GF-D8 (cell line): ENCODE data around the gene PDZRN3.

Experiments
- DNase-seq: peaks from one replicate; lab custom pipeline; 2025; lab: John Stamatoyannopoulos, UW

PDZRN3 gene

GRCh38 chr3:73622091-73622805 lies 2.5 kb downstream of the PDZRN3 start:
- DNase-seq, result no peak

GRCh38 chr3:73621388-73621787 lies 3.4 kb downstream of the PDZRN3 start:
- DNase-seq, result no peak

GRCh38 chr3:73618461-73618860 lies 6.3 kb downstream of the PDZRN3 start:
- DNase-seq, result no peak

- no peak for DNase-seq
Measured at GRCh38 chr3:73616056-73616455, 8.7 kb downstream of the PDZRN3 start.

GRCh38 chr3:73614419-73614818 lies 10.3 kb downstream of the PDZRN3 start:
- no peak for DNase-seq

- no peak for DNase-seq
Measured at GRCh38 chr3:73611176-73611575, 13.6 kb downstream of the PDZRN3 start.

GRCh38 chr3:73610493-73610892 lies 14.2 kb downstream of the PDZRN3 start:
- no peak for DNase-seq

- DNase-seq, result no peak
Measured at GRCh38 chr3:73609655-73610054, 15.1 kb downstream of the PDZRN3 start.

GRCh38 chr3:73609315-73609641 lies 15.5 kb downstream of the PDZRN3 start:
- DNase-seq, result no peak

- no peak for DNase-seq
Measured at GRCh38 chr3:73608456-73609314, 16.1 kb downstream of the PDZRN3 start.

- DNase-seq, result no peak
Measured at GRCh38 chr3:73605861-73606260, 18.9 kb downstream of the PDZRN3 start.

- no peak for DNase-seq
Measured at GRCh38 chr3:73605412-73605811, 19.3 kb downstream of the PDZRN3 start.

- DNase-seq, result no peak
Measured at GRCh38 chr3:73604451-73604850, 20.3 kb downstream of the PDZRN3 start.

- DNase-seq, result no peak
Measured at GRCh38 chr3:73603762-73604171, 21.0 kb downstream of the PDZRN3 start.

GRCh38 chr3:73602170-73602569 lies 22.6 kb downstream of the PDZRN3 start:
- no peak for DNase-seq

- DNase-seq, result no peak
Measured at GRCh38 chr3:73601481-73601880, 23.3 kb downstream of the PDZRN3 start.

- DNase-seq, result no peak
Measured at GRCh38 chr3:73601011-73601410, 23.7 kb downstream of the PDZRN3 start.

- DNase-seq, result no peak
Measured at GRCh38 chr3:73600293-73600938, 24.3 kb downstream of the PDZRN3 start.

GRCh38 chr3:73599605-73600004 lies 25.1 kb downstream of the PDZRN3 start:
- DNase-seq, result no peak

GRCh38 chr3:73597476-73597875 lies 27.3 kb downstream of the PDZRN3 start:
- DNase-seq, result no peak

- DNase-seq, result no peak
Measured at GRCh38 chr3:73592154-73593144, 32.3 kb downstream of the PDZRN3 start.

- DNase-seq, result no peak
Measured at GRCh38 chr3:73591286-73591800, 33.4 kb downstream of the PDZRN3 start.
